Kidney (tissue), 14 donors: ENCODE measurements around the gene JPT1. TPM values are rescaled to one million over a fixed set of nuclear protein-coding genes. Genes with fewer than 3 reads are reported as not detected.

Experiments
- DNase-seq, 5 donors: peaks; one replicate each; pipeline ENCODE4 v3.0.0-alpha.2; 2013 to 2020
- FAIRE-seq: peaks from 2 replicates; lab custom pipeline; 2012; peaks lifted over from hg19 to GRCh38; lab: Jason Lieb, UNC
- H3K27ac ChIP-seq, 2 donors: one replicate each; pipeline ENCODE4 v1.7.0; 2013; ENCODE audit warnings: low read depth in 2 of 2, low read length in 2 of 2, inconsistent platforms in 1 of 2
- H3K27me3 ChIP-seq: one replicate; pipeline ENCODE4 v1.7.1; 2013; ENCODE audit warnings: low read length, inconsistent platforms; ENCODE audit not compliant: control insufficient read depth, insufficient read depth
- H3K36me3 ChIP-seq, 3 donors: one replicate each; pipeline versions ENCODE4 v1.7.0 to v1.7.1; 2013; ENCODE audit warnings: low read length in 3 of 3, control low read depth in 1 of 3, inconsistent platforms in 1 of 3; ENCODE audit not compliant: insufficient read depth in 3 of 3, control insufficient read depth in 2 of 3
- H3K4me1 ChIP-seq, 3 donors: one replicate each; pipeline versions ENCODE4 v1.7.0 to v1.7.1; 2013; ENCODE audit warnings: low read length in 3 of 3, inconsistent platforms in 1 of 3, low read depth in 1 of 3; ENCODE audit not compliant: control insufficient read depth in 2 of 3, insufficient read depth in 2 of 3
- H3K4me3 ChIP-seq, 3 donors: one replicate each; pipeline versions ENCODE4 v1.7.0 to v1.8.1; 2013; ENCODE audit warnings: low read length in 3 of 3, control low read depth in 1 of 3, inconsistent platforms in 1 of 3
- H3K9ac ChIP-seq, 3 donors: one replicate each; pipeline versions ENCODE4 v1.7.0 to v1.7.1; 2013; ENCODE audit warnings: low read length in 3 of 3, control low read depth in 1 of 3, inconsistent platforms in 1 of 3
- H3K9me3 ChIP-seq, 3 donors: one replicate each; pipeline versions ENCODE4 v1.7.0 to v1.7.1; 2013; ENCODE audit warnings: low read length in 3 of 3, control low read depth in 1 of 3, inconsistent platforms in 1 of 3; ENCODE audit not compliant: control insufficient read depth in 2 of 3, insufficient read depth in 1 of 3
- CTCF ChIP-seq: IDR thresholded peaks from 3 replicates; pipeline ENCODE4 v1.5.1; 2012; ENCODE audit warnings: mild to moderate bottlenecking, moderate library complexity, borderline replicate concordance; ENCODE audit not compliant: insufficient read depth; ENCODE audit errors: extremely low read depth
- intact Hi-C: fragments of 100-400 bp; cut with DNase I; formaldehyde crosslinking; loops from one replicate; pipeline ENCODE4 v1.11.1; 2022
- polyA plus RNA-seq: library from polyadenylated mRNA; stranded (reverse); fragments of 350-450 nt; fragmentation: Illumina TruSeq; extraction: RNeasy Lipid Tissue Mini Kit (QIAGEN cat#74804); gene quantifications from one replicate; pipeline ENCODE4 v1.2.3, GENCODE V29; 2014; ENCODE audit warnings: low read depth, low replicate concordance; ENCODE audit not compliant: insufficient read depth
- total RNA-seq: library from RNA; stranded (reverse); fragmentation: NEBNext Ultra II Directional; extraction: Animal tissue kit (Norgen Biotek cat#: 25700); gene quantifications from one replicate; pipeline ENCODE4 v1.2.1, GENCODE V29; 2021
- donor health status: control.
- donor health status: control.
- donor health status: control.
- donor health status: control.
- donor health status: control.
- donor health status: DM: yes; HTN: yes; CAD: no.
- donor health status: Normal renal cell carcinoma (clear cell type).

Gene JPT1
- total and polyA plus RNA-seq, 2 donors from 2014 or later = 76.4 to 122 TPM

- intact Hi-C loops = no loop called here
- DNase-seq (peak in 2 of 5 donors; percentile 21 to 84), FAIRE-seq (no peak)
- Histone ChIP-seq H3K9me3 (no peaks in the 10 kb centered on the region), H3K4me1 (peaks cover 3 to 38% (median 14%) of the 10 kb centered on the region in 3 donors), H3K27me3 (no peaks in the 10 kb centered on the region), H3K9ac (no peak overlapping the region), H3K36me3 (no peaks in the 10 kb centered on the region), H3K27ac (peak overlapping the region; percentile 7 to 47), H3K4me3 (no peak overlapping the region)
- no peak for TF ChIP-seq CTCF
Measured at GRCh38 chr17:75093548-75094158, 60.7 kb downstream of the JPT1 start.

DNA sequence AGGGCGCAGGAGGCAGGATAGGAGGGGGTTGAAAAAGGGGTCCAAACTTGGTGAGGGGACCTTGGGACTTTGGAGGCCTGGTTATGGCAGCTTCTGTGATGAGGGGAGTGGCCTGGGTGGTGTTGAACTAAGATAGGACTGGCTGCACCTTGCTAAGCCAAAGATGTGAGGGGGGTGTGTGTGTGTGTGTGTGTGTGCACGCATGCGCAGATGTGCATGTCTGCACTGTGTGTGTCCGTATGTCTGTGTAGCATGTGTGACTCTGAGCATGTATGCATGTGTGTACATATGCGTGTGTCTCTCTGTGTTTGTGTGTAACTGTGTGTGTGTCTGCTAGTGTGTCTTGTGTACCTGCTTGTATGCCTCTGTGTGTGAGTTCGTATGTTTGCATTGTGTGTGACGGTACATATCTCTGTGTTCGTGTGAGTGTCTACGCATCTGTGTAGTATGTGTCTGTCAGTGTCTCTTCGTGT lies 62.4 kb downstream of the JPT1 start:
- Histone ChIP-seq H3K9ac (no peak overlapping the region), H3K4me3 (peak overlapping the region in 2 of 3 donors; percentile 10 to 17), H3K9me3 (no peaks in the 10 kb centered on the region), H3K27me3 (no peaks in the 10 kb centered on the region), H3K36me3 (no peaks in the 10 kb centered on the region), H3K27ac (peak overlapping the region; percentile 65 to 71), H3K4me1 (peaks cover 3 to 46% (median 14%) of the 10 kb centered on the region in 3 donors)
- FAIRE-seq = no peak
- intact Hi-C loops = no loop called here
- DNase-seq = no peak
- TF ChIP-seq CTCF = no peak

GRCh38 chr17:75090871-75091854 lies 63.1 kb downstream of the JPT1 start:
- H3K27me3 ChIP-seq = no peaks in the 10 kb centered on the region
- intact Hi-C loops = no loop called here
- peak overlapping the region in 1 of 3 donors; percentile 56 for H3K9ac ChIP-seq
- H3K4me3 ChIP-seq = peak overlapping the region; percentile 1 to 32 (median 16)
- no peak for TF ChIP-seq CTCF
- H3K36me3 ChIP-seq = no peaks in the 10 kb centered on the region
- DNase-seq (peak in 2 of 5 donors; percentile 29 to 82), FAIRE-seq (no peak)
- H3K27ac ChIP-seq = peak overlapping the region; percentile 65 to 71
- no peaks in the 10 kb centered on the region for H3K9me3 ChIP-seq
- H3K4me1 ChIP-seq = peaks cover 3 to 52% (median 19%) of the 10 kb centered on the region in 3 donors
